Upper lobe of left lung (tissue), 6 donors: ENCODE measurements around the gene DDA1. TPM values are rescaled to one million over a fixed set of nuclear protein-coding genes. Genes with fewer than 3 reads are reported as not detected.

ENCODE experiments used
- ATAC-seq, 2 donors: fragments of 200-7000 bp; cut with Tn5 transposase; one replicate each; pipeline ENCODE4 v1.9.1; 2022; ENCODE audit warnings: mild to moderate bottlenecking in 2 of 2, moderate library complexity in 2 of 2; ENCODE audit not compliant: low FRiP score in 2 of 2
- DNase-seq, 2 donors: peaks; one replicate each; pipeline ENCODE4 v3.0.0-alpha.2; 2019 to 2020
- H3K27ac ChIP-seq, 4 donors: fragments of 200-600 bp; sonication (generic); one replicate each; pipeline ENCODE4 v1.5.1; 2016 to 2019
- H3K27me3 ChIP-seq, 4 donors: fragments of 200-600 bp; sonication (generic); one replicate each; pipeline ENCODE4 v1.5.1; 2017 to 2019
- H3K36me3 ChIP-seq, 4 donors: fragments of 200-600 bp; sonication (generic); one replicate each; pipeline ENCODE4 v1.5.1; 2016 to 2019
- H3K4me1 ChIP-seq, 4 donors: fragments of 200-600 bp; sonication (generic); one replicate each; pipeline ENCODE4 v1.5.1; 2018 to 2019
- H3K4me3 ChIP-seq, 4 donors: fragments of 200-600 bp; sonication (generic); one replicate each; pipeline ENCODE4 v1.5.1; 2017 to 2019; ENCODE audit warnings: mild to moderate bottlenecking in 2 of 4, moderate library complexity in 1 of 4
- H3K9me3 ChIP-seq, 4 donors: fragments of 200-600 bp; sonication (generic); one replicate each; pipeline ENCODE4 v1.5.1; 2018 to 2019
- CTCF ChIP-seq, 6 experiments: fragments of 450-650 bp in 4 of 6; fragments of 200-600 bp in 2 of 6; sonication (generic) in 2 of 6; IDR thresholded peaks; one replicate each; pipeline ENCODE4 v1.5.1; 2016 to 2019; ENCODE audit warnings: antibody characterized with exemption in 6 of 6
- EP300 ChIP-seq, 4 donors: sonication (generic); formaldehyde crosslinking; IDR thresholded peaks; one replicate each; pipeline ENCODE4 v1.5.1; 2017; ENCODE audit warnings: antibody characterized with exemption in 4 of 4, control low read depth in 2 of 4
- POLR2A ChIP-seq, 4 donors: fragments of 450-650 bp; IDR thresholded peaks; one replicate each; pipeline ENCODE4 v1.5.1; 2016 to 2017; ENCODE audit warnings: antibody characterized with exemption in 4 of 4, mild to moderate bottlenecking in 2 of 4
- POLR2AphosphoS5 ChIP-seq, 2 donors: sonication (generic); formaldehyde crosslinking; IDR thresholded peaks; one replicate each; pipeline ENCODE4 v1.5.1; 2017; ENCODE audit warnings: antibody characterized with exemption in 2 of 2
- WGBS, 2 donors: methylation state at CpG; one replicate each; pipeline ENCODE4 v1.1.5; 2017 to 2018; 5-methylcytosine and 5-hydroxymethylcytosine counted together
- total RNA-seq, 6 donors: library from RNA; depleted of rRNA in 4 of 6; stranded (reverse); fragments of >200 nt in 4 of 6; gene quantifications; one replicate each; pipeline versions ENCODE4 v1.1.0 to v1.2.1, GENCODE V29; 2016 to 2021
- donor health status: DM: no; HTN: no; CAD: no; lungs with moderate emphysema.
- donor health status: DM: no; HTN: yes; CAD: no; lungs with severe emphysema.

The DDA1 gene
- 10 to 100 TPM; 11.5 to 42.8 (median 28.4) TPM for total RNA-seq

DNA sequence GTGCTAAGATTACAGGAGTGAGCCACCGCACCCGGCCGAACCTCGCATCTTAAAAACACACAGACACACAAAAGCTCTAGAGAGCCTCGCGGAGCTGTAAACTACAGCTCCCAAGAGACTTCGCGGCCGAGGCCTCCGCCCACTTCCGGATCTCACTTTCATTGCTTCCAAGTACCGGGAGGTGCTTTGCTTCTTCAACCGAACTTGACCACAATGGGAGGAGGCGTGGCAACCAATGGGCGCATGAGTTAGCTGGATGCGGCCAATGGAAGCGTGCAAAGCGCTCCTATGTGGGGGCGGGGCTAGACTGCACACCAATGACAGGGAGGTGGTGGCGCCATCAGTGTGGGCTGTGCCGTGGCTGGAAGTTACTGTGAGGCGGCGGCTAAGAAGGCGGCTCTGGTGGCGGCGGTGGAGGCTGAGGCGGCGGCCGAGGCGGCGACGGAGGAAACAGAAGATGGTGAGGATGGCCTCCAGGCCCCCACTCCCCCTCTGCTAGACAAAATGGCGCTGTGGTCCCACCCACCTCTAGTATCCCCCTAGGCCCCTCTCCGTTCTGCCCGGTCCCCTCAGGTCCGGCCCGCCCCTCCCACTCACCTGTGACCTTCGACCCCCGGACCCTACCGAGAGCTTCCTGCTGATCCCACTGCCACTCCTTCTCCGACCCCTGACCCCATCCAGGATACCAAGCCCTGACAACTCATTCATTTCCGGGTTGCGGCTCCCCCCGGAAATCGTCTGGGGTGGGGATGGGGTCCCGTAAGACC, at the start of gene DDA1:
DDA1 (plus strand) TSS at position 366 of the 767 bp plus-strand sequence; CDS start at position 458, 92 bp downstream.
- no peaks in the 10 kb centered on the region for H3K9me3 ChIP-seq
- peaks cover 2 to 21% (median 12%) of the 10 kb centered on the region in 4 donors for H3K36me3 ChIP-seq
- peak within 1 kb of the TSS; percentile 75 to 91 (median 86) for H3K27ac ChIP-seq
- peak within 1 kb of the TSS; percentile 79 to 98 (median 86) for H3K4me3 ChIP-seq
- TF ChIP-seq POLR2A (IDR thresholded peaks at IDR 0.05) (peak in 3 of 4 donors; percentile 19 to 78 (median 40)), POLR2AphosphoS5 (IDR thresholded peaks at IDR 0.05) (peak; percentile 69 to 77), EP300 (IDR thresholded peaks at IDR 0.05) (no peak), CTCF (IDR thresholded peaks at IDR 0.05) (peak in 1 of 6 experiments; percentile 13)
- DNase-seq, result peak; percentile 92 to 100
- H3K27me3 ChIP-seq, result no peaks in the 10 kb centered on the region
- 0 to 1% methylated on average over 43 to 46 of the region's 46 CpGs for WGBS, 2 donors
- peak; percentile 94 to 96 for ATAC-seq
- peaks cover 34 to 50% (median 43%) of the 10 kb centered on the region in 4 donors for H3K4me1 ChIP-seq

DNA sequence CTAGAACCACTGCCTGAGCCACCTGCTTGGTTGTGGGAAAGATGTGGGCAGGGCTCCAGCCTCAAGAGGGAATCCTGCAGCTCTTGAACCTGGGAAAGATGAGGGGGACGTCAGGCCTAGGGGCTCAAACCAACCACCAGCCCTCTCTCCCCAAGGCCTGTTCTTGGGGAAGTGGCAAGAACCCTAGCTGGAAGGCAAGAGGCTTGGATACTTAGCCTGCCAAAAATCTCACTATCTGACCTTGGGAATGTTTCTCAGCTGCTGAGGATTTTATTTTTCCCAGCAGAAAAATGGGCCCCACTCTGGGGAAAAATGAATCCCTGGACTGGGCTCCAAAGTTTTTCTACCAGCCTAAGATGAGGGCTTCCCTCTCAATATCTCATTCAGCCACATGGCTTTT, 49.4 kb upstream of the DDA1 start:
- H3K27me3 ChIP-seq, result no peaks in the 10 kb centered on the region
- ATAC-seq (no peak), DNase-seq (no peak)
- peaks cover 0 to 21% (median 9%) of the 10 kb centered on the region in 4 donors for H3K36me3 ChIP-seq
- 50 to 76% methylated on average over 1 of the region's 1 CpG for WGBS, 2 donors
- H3K4me1 ChIP-seq, result peaks cover 0 to 12% (median 6%) of the 10 kb centered on the region in 4 donors
- no peak overlapping the region for H3K4me3 ChIP-seq
- TF ChIP-seq CTCF (IDR thresholded peaks at IDR 0.05) (no peak), POLR2A (IDR thresholded peaks at IDR 0.05) (no peak), EP300 (IDR thresholded peaks at IDR 0.05) (no peak), POLR2AphosphoS5 (IDR thresholded peaks at IDR 0.05) (no peak)
- H3K9me3 ChIP-seq, result no peaks in the 10 kb centered on the region
- H3K27ac ChIP-seq, result no peak overlapping the region

- no peaks in the 10 kb centered on the region for H3K9me3 ChIP-seq
- peak overlapping the region in 1 of 4 donors; percentile 3 for H3K4me3 ChIP-seq
- peaks cover 0 to 13% (median 9%) of the 10 kb centered on the region in 4 donors for H3K4me1 ChIP-seq
- 22 to 23% methylated on average over 15 of the region's 15 CpGs for WGBS, 2 donors
- ATAC-seq (peak; percentile 91 to 93), DNase-seq (peak; percentile 81 to 90)
- peaks cover 0 to 12% (median 6%) of the 10 kb centered on the region in 4 donors for H3K36me3 ChIP-seq
- no peaks in the 10 kb centered on the region for H3K27me3 ChIP-seq
- TF ChIP-seq CTCF (IDR thresholded peaks at IDR 0.05) (peak; percentile 86 to 94 (median 90)), POLR2AphosphoS5 (IDR thresholded peaks at IDR 0.05) (no peak)
- H3K27ac ChIP-seq, result peak overlapping the region in 1 of 4 donors; percentile 44
These were observed 48.5 kb upstream of the DDA1 start for GRCh38 chr19:17260842-17261325.

GRCh38 chr19:17262557-17262956, 46.8 kb upstream of the DDA1 start:
- WGBS, 2 donors, result 45 to 64% methylated on average over 13 to 16 of the region's 16 CpGs
- Histone ChIP-seq H3K27ac (peak overlapping the region in 2 of 4 donors; percentile 54 to 86), H3K9me3 (no peaks in the 10 kb centered on the region), H3K36me3 (peaks cover 0 to 12% (median 3%) of the 10 kb centered on the region in 4 donors), H3K4me1 (peaks cover 0 to 23% (median 12%) of the 10 kb centered on the region in 4 donors), H3K4me3 (peak overlapping the region; percentile 7 to 53 (median 44)), H3K27me3 (no peaks in the 10 kb centered on the region)
- ATAC-seq (no peak), DNase-seq (peak in 1 of 2 donors; percentile 59)
- no peak for TF ChIP-seq CTCF (IDR thresholded peaks at IDR 0.05)
- no peak for TF ChIP-seq EP300 (IDR thresholded peaks at IDR 0.05)
- no peak for TF ChIP-seq POLR2AphosphoS5 (IDR thresholded peaks at IDR 0.05)
